Measurements from ENCODE around the gene ASCC3. TPM values are rescaled to one million over a fixed set of nuclear protein-coding genes. Genes with fewer than 3 reads are reported as not detected.

ASCC3 gene
- total RNA-seq, 2 donors from 2014 or later: 21.9 to 26.0 TPM

DNA sequence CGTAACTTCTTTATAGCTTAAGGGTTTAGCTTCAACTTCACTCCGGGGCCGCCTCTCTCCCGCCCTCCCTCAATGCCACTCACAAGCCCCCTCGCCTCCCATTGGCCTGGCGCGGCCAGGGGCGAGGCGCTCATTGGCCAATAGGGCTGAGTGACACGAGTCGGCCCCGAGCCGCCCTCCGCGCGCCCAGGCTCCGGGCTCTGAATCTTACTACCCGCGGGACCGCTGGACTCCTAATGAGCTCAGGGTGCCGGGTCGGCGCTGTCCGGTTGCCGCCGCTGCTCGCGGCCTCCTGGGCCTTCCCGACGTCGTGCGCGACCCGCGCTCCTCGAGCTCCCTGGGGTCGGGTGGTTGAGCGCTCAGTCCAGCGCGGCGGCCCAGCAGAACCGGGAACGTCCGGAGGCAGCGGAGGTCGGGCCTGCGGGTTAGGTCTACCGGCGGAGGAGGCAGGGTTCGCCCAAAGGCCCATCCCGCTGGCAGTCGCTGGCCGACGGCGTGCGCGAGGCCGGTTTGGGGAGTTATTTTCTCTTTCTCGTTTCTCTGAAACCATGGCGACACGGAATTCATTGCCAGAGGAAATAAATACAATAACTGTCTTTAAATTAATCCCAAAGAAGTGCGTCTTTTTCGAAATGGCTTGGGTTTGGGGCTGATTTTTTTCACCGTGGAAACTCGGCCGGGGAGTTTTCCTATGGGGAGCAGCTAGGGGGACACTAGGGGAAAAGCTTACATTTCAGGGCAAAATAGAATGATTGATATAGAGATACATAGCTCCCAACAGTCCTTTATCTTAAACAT is 416.0 kb downstream of the ASCC3 start, which contains the start of gene SIM1:
SIM1 (minus strand) TSS at position 19 of the 798 bp plus-strand sequence. CDS start 1,453 bp downstream, outside the sequence.
- DNase-seq (peak; percentile 50), ATAC-seq (peak; percentile 78 to 97)
- intact Hi-C loops (cut with DNase I): no loop called here

DNA sequence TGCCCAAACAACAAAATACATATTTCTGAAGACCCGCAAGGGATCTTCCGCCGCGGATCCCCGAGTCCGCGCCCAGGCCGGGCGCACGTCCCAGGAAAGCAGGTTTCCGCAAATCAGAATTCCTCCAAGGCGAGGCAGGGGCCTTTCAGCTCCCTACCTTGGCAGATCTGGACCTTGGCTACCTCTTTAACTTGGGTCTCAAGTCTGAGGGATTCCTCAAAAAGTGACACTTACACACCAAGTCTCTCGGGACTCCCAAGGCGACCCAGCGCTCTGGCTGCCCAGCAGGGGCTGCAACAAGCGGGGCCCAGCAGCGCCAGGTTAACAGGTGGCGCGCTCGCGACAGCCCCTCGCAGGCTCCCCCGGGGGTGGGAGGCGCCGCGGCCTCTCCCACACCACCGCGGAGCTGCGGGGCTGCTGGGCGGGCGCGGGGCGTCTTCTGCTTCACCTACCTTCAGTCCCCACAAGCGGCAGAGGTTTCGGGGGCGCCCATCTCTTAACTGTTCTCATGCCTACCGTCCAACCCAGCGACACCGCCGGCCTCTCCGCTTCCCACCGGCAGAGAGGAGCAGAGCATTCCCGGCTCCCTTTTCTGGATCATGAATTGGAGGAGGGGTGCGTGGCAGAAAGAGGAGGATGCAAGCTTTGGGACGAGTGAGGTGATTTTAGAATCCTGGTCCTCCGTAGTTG is 416.8 kb downstream of the ASCC3 start:
- ATAC-seq (no peak), DNase-seq (no peak)
- intact Hi-C loops (cut with DNase I): no loop called here

DNA sequence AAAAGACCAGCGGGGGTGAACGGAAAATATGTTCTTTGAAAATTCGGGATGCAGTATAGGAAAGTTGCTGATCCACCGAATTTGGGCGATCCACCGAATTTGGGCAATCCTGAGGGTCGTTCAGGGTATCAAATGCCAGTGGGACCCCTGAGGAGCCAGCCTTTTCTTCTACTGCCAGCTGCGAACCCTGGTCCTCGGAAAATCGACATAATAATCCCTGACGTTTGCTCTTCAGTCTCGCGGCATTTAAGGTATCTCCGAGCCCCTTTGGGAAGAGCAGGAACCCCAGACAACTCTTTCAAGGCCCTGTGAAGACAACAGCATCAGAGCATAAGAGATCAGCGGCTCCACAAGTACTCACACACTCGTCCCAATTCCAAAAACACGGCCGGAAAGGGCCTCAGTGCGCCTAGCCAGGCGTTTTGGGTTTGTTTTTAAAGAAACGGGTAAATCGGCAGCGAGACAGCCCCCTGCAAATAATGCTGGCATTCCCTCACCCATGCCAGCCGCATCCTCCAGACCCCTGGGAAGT is 417.4 kb downstream of the ASCC3 start:
- ATAC-seq: no peak
- DNase-seq: no peak
- intact Hi-C loops (cut with DNase I): no loop called here

DNA sequence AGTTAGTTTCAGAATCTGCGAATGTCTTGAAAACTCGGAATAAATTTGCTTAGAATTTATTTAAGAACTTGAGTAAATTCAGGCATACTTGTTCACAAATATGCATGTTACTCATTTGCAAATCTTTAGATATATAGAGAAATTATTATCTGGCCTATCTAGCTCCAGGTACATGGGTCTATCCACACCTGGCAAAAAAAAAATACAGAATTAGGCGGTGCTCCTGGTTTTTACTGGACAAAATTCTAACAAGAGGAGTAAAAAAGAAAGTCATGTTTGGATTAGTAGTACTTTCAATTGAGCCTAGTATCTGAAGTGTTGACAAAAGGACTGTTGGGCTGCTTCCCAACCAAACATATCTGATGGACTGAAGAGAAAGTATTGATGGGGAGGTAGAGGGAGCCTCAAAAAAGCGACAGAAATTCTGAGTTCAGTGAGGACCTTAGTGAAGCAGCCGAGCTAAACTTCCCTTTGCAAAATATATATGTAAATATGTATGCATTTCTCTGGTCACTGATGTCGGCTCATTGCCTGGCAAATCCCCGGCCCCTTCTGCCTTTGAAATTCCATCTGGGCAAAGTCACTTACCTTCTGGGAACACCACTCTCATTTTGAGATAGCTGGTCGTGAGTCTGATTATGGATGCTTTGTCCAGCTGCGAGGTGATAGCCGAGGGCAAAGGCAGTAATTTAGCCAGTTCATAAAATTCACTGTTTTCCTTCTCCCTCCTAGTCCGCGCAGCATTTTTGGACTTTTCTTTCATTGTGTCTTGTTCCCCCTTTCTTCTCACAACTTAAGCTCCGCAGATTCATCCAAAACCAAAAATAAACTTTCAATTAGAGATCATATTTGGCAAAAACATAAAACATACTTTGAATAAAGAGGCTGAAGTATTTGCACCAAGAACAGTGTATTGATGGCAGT is 418.2 kb downstream of the ASCC3 start:
- DNase-seq (no peak), ATAC-seq (no peak)
- intact Hi-C loops (cut with DNase I): no loop called here

DNA sequence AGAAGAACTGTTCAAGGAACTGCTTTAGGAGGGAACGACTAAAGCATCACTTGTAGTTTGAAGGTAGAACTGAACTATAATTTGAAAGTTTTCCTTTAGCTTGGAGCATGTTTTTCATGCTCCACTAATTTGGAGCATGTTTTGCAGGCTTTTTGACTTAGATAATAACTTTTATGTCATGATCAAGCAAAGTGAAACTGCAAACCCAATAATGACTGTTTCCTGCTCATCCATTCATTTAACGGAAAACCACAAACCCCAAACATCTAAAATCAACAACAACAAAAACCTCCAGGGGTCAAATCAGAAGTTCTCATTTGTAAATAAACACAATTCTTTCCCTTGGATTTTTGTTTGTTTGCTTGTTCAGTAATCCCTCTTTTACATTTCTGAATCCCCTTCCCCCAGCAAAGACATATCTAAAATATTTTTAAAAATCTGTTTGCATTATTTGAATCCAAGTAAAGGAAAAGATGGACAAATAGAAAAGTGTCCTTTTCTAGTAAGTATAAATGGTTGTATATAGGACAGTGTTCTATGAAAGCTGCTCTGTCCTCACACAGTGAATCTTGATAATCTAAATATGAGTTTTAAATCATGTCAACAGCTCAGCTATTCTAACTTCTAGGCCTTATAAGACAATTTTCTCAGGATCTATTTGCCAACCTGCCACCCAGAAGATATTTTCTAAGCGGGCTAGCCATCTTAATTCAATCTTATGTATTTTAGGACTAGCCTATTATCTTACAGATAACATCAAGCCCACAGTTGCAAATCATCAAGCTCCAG is 419.0 kb downstream of the ASCC3 start:
- no peak for DNase-seq
- intact Hi-C loops (cut with DNase I): no loop called here
- ATAC-seq: no peak

DNA sequence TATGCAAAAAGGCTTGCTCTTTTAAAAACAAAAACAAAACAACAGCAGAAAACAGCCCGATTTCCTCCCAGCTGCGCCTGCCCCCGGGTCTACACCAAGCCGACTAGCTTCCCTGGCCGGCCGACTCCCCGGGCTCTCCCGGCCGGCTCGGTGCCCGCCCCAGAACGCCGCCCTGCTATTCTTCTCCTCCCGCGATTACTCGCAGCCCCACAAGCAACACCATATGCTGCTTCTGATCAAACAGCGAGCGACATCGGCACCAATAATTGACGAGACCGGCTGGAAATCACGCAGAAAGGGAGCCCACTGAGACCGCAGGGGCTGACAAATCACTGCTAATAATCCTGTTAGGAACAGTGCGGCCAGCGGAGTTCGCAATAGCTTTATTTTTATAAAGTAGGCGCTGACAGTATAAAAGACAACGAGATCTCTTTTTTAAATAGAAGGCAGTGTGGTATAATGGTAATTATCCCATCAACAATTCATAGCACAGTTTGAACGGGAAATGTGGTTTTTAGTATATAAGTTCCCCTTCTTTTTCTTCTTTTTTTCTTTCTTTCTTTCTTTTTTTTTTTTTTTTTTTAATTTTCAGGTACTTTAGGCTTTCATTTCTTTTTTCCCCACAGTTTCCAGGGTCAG is 419.7 kb downstream of the ASCC3 start:
- intact Hi-C loops (cut with DNase I): no loop called here
- DNase-seq: no peak
- ATAC-seq: no peak

DNA sequence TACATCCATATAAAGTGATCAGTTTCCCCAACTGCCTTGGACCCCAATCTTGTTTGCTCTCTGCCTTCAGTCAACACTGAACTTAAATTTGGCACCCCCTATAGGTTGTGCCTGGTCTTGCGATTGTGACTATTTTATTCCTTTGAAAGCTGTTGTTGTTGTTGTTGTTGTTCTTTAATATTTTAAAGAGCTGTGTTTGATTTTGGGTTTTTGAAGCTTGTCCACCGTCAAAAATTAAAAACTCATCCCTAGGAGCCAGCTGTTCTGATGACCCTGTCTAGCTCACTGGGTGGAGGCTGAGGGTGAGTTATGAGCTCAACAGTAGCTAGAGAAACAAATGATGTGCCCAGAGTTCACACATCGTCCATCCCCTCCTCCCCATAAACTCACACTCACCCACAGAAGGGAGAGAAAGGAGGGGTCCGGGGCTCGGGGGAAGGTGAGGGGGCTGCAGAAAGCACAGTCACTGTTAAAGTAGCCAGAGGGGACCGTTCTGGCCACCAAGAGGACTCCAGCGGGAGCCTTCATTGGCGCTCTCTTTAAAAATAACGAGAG is 420.4 kb downstream of the ASCC3 start:
- no peak for ATAC-seq
- DNase-seq: no peak
- intact Hi-C loops (cut with DNase I): no loop called here

DNA sequence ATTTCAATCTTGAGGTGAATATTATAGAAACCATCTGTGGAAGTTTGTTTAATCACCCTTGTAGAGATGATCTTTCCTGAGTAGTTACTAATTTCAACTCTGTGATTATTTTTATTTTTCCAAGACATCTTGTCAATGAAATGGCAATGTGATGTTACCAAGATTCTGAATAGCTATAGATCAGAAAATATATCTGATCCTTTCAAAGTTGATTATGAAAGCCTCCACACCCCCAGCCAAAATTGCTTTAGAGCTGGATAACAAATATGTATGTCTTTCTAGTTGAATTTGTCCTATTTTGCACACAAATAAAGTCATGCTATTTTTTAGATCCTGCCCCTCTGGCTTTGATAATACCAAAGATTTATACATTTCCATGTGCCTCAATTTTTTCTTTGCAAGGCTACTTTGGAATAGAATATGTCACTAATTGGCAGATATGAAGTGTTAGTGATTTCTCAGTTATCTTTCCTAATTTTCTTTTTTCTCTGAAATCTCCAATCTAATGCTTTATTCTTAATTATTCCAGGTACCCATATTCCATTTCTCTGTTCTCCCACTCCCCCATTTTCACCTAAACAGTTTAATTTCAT is 421.4 kb downstream of the ASCC3 start:
- DNase-seq (no peak), ATAC-seq (no peak)
- intact Hi-C loops (cut with DNase I): no loop called here

DNA sequence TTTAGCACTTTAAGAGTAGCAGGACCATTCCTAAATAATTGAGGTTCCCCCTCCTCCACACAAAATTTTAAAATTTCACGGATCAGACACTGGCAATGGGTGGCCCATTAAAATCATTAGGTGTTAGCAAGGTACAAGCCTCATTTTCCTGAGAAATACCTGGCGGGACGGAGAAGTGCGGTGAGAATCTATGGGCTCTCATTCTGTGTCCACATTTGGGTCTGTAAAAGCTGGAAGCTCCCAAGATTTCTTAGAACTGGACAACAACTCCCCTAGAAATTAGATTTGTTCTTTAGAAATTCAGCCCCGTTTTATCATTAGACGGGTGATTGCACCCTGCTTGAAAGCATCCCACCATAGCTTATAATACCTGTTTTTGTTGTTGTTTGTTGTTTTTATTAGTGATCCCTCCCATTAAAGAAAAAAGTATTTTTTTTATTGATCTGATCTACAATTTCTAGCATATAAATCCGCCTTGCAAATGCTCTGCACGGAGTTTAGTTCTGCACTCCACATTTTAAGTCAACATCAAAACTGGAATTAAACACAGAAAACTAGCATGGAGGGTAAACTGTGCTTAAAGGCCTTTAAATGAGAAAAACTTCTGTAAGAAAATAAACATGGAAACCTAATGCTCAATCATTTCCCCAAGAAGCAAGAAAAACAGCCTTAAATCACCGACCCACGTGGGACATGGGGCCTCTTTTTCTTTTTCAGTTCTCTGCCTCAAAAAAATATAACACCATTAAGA is 422.1 kb downstream of the ASCC3 start:
- intact Hi-C loops (cut with DNase I): no loop called here
- ATAC-seq: no peak
- no peak for DNase-seq
